Liver (tissue), 9 donors: Measurements from ENCODE around the gene HORMAD2. TPM values are rescaled to one million over a fixed set of nuclear protein-coding genes. Genes with fewer than 3 reads are reported as not detected.

ENCODE experiments used
- DNase-seq: peaks from one replicate; pipeline ENCODE4 v3.0.0-alpha.2; 2017; ENCODE audit warnings: low spot score
- H3K27ac ChIP-seq, 2 donors: one replicate each; pipeline ENCODE4 v1.7.0; 2013; ENCODE audit warnings: inconsistent platforms in 2 of 2, low read length in 2 of 2, control low read depth in 1 of 2, low read depth in 1 of 2, mild to moderate bottlenecking in 1 of 2
- H3K27me3 ChIP-seq, 4 donors: one replicate each; pipeline versions ENCODE4 v1.6.1 to v1.7.0; 2013; ENCODE audit warnings: low read length in 3 of 4, inconsistent platforms in 1 of 4, mild to moderate bottlenecking in 1 of 4, moderate library complexity in 1 of 4; ENCODE audit not compliant: control insufficient read depth in 4 of 4, insufficient read depth in 4 of 4
- H3K36me3 ChIP-seq, 4 donors: one replicate each; pipeline versions ENCODE4 v1.6.1 to v1.7.0; 2013; ENCODE audit warnings: low read length in 3 of 4, mild to moderate bottlenecking in 3 of 4, low read depth in 1 of 4, moderate library complexity in 1 of 4; ENCODE audit not compliant: control insufficient read depth in 4 of 4, insufficient read depth in 3 of 4
- H3K4me1 ChIP-seq, 4 donors: one replicate each; pipeline versions ENCODE4 v1.6.1 to v1.7.0; 2013; ENCODE audit warnings: low read length in 3 of 4, mild to moderate bottlenecking in 3 of 4, moderate library complexity in 1 of 4; ENCODE audit not compliant: control insufficient read depth in 4 of 4, insufficient read depth in 4 of 4
- H3K4me3 ChIP-seq, 3 donors: one replicate each; pipeline versions ENCODE4 v1.6.1 to v1.7.0; 2013; ENCODE audit warnings: low read length in 3 of 3, control low read depth in 1 of 3, low read depth in 1 of 3, mild to moderate bottlenecking in 1 of 3
- H3K9ac ChIP-seq, 2 donors: one replicate each; pipeline ENCODE4 v1.7.0; 2013; ENCODE audit warnings: low read length in 2 of 2, mild to moderate bottlenecking in 2 of 2, moderate library complexity in 2 of 2, control low read depth in 1 of 2, low read depth in 1 of 2
- H3K9me3 ChIP-seq, 4 donors: one replicate each; pipeline versions ENCODE4 v1.6.1 to v1.7.0; 2013; ENCODE audit warnings: low read length in 3 of 4; ENCODE audit not compliant: control insufficient read depth in 4 of 4
- ATF3 ChIP-seq: IDR thresholded peaks from 2 replicates; pipeline ENCODE4 v1.6.1; 2016; ENCODE audit warnings: antibody characterized with exemption
- EGR1 ChIP-seq, 2 donors: IDR thresholded peaks; 2 replicates each; pipeline ENCODE4 v1.6.1; 2016 to 2018; ENCODE audit warnings: antibody characterized with exemption in 2 of 2, low read depth in 2 of 2
- FOXA1 ChIP-seq: IDR thresholded peaks from 2 replicates; pipeline ENCODE4 v1.6.1; 2016; ENCODE audit warnings: antibody characterized with exemption
- FOXA2 ChIP-seq: IDR thresholded peaks from 2 replicates; pipeline ENCODE4 v1.6.1; 2016; ENCODE audit warnings: antibody characterized with exemption
- GABPA ChIP-seq, 2 donors: IDR thresholded peaks in 1 of 2; conservative IDR thresholded peaks in 1 of 2; 2 replicates each; pipeline ENCODE4 v1.6.1; 2016; ENCODE audit warnings: antibody characterized with exemption in 2 of 2, mild to moderate bottlenecking in 1 of 2, moderate library complexity in 1 of 2
- HNF4A ChIP-seq, 2 donors: conservative IDR thresholded peaks; 2 replicates each; pipeline ENCODE4 v1.6.1; 2016; ENCODE audit warnings: antibody characterized with exemption in 2 of 2, mild to moderate bottlenecking in 2 of 2
- NR2F2 ChIP-seq: IDR thresholded peaks from 2 replicates; pipeline ENCODE4 v1.6.1; 2016; ENCODE audit warnings: antibody characterized with exemption
- RAD21 ChIP-seq, 2 donors: IDR thresholded peaks; 2 replicates each; pipeline ENCODE4 v1.6.1; 2016; ENCODE audit warnings: antibody characterized with exemption in 2 of 2, mild to moderate bottlenecking in 2 of 2
- RXRA ChIP-seq, 2 donors: IDR thresholded peaks; 2 replicates each; pipeline ENCODE4 v1.6.1; 2017 to 2018; ENCODE audit warnings: antibody characterized with exemption in 2 of 2, mild to moderate bottlenecking in 1 of 2
- YY1 ChIP-seq: IDR thresholded peaks from 2 replicates; pipeline ENCODE4 v1.6.1; 2016; ENCODE audit warnings: antibody characterized with exemption, mild to moderate bottlenecking
- WGBS: extraction: QIAGEN DNeasy Blood & Tissue Kit; methylation state at CpG from one replicate; pipeline ENCODE4 v1.1.7; 2013; 5-methylcytosine and 5-hydroxymethylcytosine counted together
- polyA plus RNA-seq, 2 donors: library from polyadenylated mRNA; stranded (reverse) in 1 of 2; unstranded in 1 of 2; fragments of 200-250 nt in 1 of 2; fragments of >200 nt in 1 of 2; fragmentation: Nextera tagmentation in 1 of 2; extraction: Ambion mirVana in 1 of 2; gene quantifications; one replicate each; pipeline versions ENCODE4 v1.2.1 to v1.2.3, GENCODE V29; 2013 to 2015
- total RNA-seq, 2 donors: library from RNA; depleted of rRNA; stranded (reverse); fragments of >200 nt; gene quantifications; one replicate each; pipeline ENCODE4 v1.2.3, GENCODE V29; 2014
- TF ChIP-seq, protein P1 (sequence below): IDR thresholded peaks from 2 replicates; pipeline ENCODE4 v1.6.1; 2016; ENCODE audit warnings: antibody characterized with exemption
- TF ChIP-seq, protein P2 (sequence below): IDR thresholded peaks from 2 replicates; pipeline ENCODE4 v1.6.1; 2016; ENCODE audit warnings: antibody characterized with exemption, mild to moderate bottlenecking
- TF ChIP-seq, protein P3 (sequence below): fragments of 150-350 bp; IDR thresholded peaks from 2 replicates; pipeline ENCODE4 v1.5.1; 2017; ENCODE audit warnings: improper control_type of control experiment, low read depth, low read length; ENCODE audit not compliant: missing input control
- donor health status: healthy.
- donor health status: healthy.
- donor health status: healthy.
- donor health status: healthy.
- donor health status: healthy.

HORMAD2 gene
- total and polyA plus RNA-seq, 4 donors = 0.44 to 2.8 (median 0.47) TPM; not detected in 1

DNA sequence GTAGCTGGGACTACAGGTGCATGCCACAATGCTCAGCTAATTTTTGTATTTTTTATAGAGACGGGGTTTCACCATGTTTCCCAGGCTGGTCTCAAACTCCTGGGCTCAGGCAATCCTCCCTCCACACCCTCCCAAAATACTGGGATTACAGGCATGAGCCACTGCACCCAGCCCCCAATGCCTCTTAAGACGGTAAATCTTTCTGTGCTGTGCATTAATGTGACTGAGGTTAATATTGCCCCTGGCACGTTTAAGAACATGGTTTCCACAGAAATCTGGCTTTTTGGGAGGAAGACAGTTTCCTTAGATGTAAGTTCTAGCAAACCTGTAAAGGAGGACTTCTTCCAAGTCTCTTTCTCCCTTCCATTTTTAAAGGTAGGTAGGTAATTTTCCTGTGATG is 6.1 kb upstream of the HORMAD2 start:
- no peak for TF ChIP-seq RXRA (IDR thresholded peaks at IDR 0.05)
- TF ChIP-seq, protein P1, sequence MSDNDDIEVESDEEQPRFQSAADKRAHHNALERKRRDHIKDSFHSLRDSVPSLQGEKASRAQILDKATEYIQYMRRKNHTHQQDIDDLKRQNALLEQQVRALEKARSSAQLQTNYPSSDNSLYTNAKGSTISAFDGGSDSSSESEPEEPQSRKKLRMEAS = no peak
- TF ChIP-seq NR2F2 = no peak

GRCh38 chr22:30074994-30075393 is 5.3 kb upstream of the HORMAD2 start:
- TF ChIP-seq FOXA1 = no peak
- TF ChIP-seq, protein P2, sequence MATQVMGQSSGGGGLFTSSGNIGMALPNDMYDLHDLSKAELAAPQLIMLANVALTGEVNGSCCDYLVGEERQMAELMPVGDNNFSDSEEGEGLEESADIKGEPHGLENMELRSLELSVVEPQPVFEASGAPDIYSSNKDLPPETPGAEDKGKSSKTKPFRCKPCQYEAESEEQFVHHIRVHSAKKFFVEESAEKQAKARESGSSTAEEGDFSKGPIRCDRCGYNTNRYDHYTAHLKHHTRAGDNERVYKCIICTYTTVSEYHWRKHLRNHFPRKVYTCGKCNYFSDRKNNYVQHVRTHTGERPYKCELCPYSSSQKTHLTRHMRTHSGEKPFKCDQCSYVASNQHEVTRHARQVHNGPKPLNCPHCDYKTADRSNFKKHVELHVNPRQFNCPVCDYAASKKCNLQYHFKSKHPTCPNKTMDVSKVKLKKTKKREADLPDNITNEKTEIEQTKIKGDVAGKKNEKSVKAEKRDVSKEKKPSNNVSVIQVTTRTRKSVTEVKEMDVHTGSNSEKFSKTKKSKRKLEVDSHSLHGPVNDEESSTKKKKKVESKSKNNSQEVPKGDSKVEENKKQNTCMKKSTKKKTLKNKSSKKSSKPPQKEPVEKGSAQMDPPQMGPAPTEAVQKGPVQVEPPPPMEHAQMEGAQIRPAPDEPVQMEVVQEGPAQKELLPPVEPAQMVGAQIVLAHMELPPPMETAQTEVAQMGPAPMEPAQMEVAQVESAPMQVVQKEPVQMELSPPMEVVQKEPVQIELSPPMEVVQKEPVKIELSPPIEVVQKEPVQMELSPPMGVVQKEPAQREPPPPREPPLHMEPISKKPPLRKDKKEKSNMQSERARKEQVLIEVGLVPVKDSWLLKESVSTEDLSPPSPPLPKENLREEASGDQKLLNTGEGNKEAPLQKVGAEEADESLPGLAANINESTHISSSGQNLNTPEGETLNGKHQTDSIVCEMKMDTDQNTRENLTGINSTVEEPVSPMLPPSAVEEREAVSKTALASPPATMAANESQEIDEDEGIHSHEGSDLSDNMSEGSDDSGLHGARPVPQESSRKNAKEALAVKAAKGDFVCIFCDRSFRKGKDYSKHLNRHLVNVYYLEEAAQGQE = no peak
- TF ChIP-seq, protein P3, sequence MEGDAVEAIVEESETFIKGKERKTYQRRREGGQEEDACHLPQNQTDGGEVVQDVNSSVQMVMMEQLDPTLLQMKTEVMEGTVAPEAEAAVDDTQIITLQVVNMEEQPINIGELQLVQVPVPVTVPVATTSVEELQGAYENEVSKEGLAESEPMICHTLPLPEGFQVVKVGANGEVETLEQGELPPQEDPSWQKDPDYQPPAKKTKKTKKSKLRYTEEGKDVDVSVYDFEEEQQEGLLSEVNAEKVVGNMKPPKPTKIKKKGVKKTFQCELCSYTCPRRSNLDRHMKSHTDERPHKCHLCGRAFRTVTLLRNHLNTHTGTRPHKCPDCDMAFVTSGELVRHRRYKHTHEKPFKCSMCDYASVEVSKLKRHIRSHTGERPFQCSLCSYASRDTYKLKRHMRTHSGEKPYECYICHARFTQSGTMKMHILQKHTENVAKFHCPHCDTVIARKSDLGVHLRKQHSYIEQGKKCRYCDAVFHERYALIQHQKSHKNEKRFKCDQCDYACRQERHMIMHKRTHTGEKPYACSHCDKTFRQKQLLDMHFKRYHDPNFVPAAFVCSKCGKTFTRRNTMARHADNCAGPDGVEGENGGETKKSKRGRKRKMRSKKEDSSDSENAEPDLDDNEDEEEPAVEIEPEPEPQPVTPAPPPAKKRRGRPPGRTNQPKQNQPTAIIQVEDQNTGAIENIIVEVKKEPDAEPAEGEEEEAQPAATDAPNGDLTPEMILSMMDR = no peak
- TF ChIP-seq, protein P1 = no peak
- no peak for TF ChIP-seq RXRA (IDR thresholded peaks at IDR 0.05)
- Histone ChIP-seq H3K27me3 (no peaks in the 10 kb centered on the region), H3K36me3 (no peaks in the 10 kb centered on the region), H3K9me3 (no peaks in the 10 kb centered on the region), H3K4me1 (peaks cover 0 to under 1% (median 0%) of the 10 kb centered on the region in 4 donors), H3K27ac (no peak overlapping the region), H3K9ac (no peak overlapping the region), H3K4me3 (no peak overlapping the region)
- no peak for DNase-seq
- 92% methylated on average over 3 of the region's 3 CpGs for WGBS

More for the DNA sequence above, 6.1 kb upstream of the HORMAD2 start:
- H3K9me3 ChIP-seq = no peaks in the 10 kb centered on the region
- no peak overlapping the region for H3K9ac ChIP-seq
- no peak for DNase-seq
- H3K36me3 ChIP-seq = no peaks in the 10 kb centered on the region
- H3K4me3 ChIP-seq = no peak overlapping the region
- H3K27me3 ChIP-seq = no peaks in the 10 kb centered on the region
- WGBS = 84% methylated on average over 3 of the region's 3 CpGs
- no peak overlapping the region for H3K27ac ChIP-seq
- no peaks in the 10 kb centered on the region for H3K4me1 ChIP-seq

DNA sequence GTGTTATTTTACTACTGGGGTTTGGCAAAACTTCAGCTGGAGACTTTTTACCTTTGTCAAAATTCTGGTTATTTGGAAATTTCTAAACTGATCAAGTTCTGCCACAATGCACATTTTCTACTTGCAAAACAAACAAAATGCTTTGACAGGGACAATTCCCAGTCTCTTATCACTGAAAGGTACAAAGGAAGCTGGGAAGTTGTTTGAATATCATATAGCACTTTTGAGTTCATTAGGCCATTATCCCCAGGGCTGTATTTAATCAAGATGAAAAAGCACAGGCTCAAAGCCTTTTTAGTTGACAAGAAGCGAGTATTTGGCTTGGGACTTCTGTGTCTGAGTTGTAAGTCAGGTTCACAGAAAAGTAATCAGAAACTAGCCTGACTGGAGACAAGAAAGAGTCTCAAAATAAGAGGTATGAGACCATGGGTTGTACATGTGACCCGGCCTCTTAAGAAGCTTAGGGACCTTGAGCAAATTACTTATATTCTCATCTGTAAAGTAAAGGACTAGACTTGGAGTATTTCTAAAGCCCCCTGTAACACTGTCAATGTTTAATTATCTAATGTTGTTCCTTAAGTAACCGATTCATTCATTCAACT is 2.9 kb upstream of the HORMAD2 start:
- Histone ChIP-seq H3K27me3 (no peaks in the 10 kb centered on the region), H3K36me3 (no peaks in the 10 kb centered on the region), H3K9me3 (no peaks in the 10 kb centered on the region), H3K4me3 (no peak overlapping the region), H3K27ac (no peak overlapping the region), H3K4me1 (peaks cover 0 to 4% (median 3%) of the 10 kb centered on the region in 4 donors), H3K9ac (no peak overlapping the region)
- no peak for DNase-seq
- WGBS = 66% methylated on average over 3 of the region's 3 CpGs
- no peak for TF ChIP-seq GABPA (IDR thresholded peaks at IDR 0.05 in 1 of 2, conservative IDR thresholded peaks at IDR 0.05 in 1 of 2)
- peak; percentile 27 to 43 for TF ChIP-seq HNF4A (conservative IDR thresholded peaks at IDR 0.05)
- TF ChIP-seq RXRA (IDR thresholded peaks at IDR 0.05) = peak in 1 of 2 donors; percentile 61
- TF ChIP-seq YY1 = no peak
- TF ChIP-seq RAD21 (IDR thresholded peaks at IDR 0.05) = no peak
- TF ChIP-seq, protein P2 = no peak
- no peak for TF ChIP-seq FOXA2
- TF ChIP-seq ATF3 = no peak
- TF ChIP-seq EGR1 (IDR thresholded peaks at IDR 0.05; ENCODE audit: low read depth in 2 of 2) = no peak
